ENCODE results near the gene TMEM204.

The TMEM204 gene

DNA sequence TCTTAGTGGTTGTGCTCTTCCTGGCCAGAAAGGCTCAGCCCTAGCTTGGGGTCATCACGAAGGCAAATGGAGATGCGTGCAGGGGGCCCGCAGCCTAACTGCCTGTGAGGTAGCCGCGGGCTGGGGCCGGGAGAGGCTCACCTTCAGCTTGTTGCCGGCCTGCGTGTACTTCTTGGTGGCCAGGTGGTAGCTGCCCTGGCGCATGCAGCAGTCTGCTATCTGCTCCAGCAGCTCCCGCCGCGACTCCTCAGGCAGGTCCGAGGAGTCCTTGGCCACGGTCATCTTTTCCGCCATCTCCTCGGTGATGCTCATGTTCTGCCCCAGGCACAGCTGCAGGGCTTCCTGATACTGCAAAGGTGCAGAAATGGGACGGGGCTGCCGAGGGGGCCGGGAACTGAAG, 13.0 kb upstream of the TMEM204 start:
- no peak for DNase-seq (ENCODE audit: low read depth in 2 of 2)

DNA sequence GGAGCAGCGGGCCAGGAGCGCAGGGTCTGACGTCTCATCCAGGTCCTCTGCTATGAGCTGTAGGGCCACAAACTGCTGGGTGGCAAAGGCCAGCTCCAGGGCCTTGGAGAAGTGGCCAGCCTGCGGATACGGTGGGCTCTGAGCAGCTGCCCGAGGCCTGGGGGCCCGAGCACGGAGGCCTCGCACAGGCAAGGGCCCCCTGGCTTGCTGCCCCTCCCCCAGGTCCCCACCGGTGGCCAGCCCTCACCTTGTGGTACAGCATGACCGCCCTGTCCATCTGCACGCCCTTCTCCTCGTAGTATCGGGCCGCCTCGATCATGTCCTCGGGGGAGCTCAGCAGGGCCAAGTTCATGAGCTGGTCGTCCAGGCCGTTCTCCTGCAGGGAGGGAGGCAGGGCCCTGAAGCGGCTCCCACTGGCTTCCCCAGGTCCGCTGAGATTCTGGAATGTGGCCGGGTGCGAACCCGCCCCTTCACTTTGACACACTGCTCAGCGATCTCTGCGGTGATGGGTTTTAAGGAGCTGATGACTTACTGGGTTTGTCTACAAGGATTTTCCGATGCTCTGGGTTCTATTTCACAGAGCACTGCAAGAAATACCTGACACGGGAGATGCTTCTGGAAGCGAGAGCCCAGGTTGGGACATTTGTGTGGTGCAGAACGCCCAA, 9.8 kb upstream of the TMEM204 start:
- DNase-seq (ENCODE audit: low read depth in 2 of 2) = no peak

DNA sequence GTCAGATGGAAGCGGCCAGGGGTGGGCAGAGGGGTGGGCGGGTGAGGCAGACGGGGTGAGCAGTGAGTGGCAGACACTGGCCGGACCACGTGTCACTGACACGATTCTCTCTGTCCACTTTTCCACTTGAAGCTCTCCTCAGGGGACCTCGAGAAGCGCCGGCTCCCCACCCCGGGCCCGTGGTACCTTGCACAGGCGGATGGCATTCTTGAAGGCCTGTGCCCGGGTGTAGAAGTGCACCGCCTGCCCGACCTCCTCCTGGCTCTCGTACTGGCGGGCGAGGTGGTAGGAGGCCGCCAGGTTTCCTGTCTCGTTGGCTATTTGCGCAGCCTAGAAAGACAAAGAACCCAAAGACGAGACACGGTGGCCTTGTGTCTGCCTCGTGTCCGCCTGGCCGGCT, 9.1 kb upstream of the TMEM204 start:
- DNase-seq (ENCODE audit: low read depth in 2 of 2) = no peak

DNA sequence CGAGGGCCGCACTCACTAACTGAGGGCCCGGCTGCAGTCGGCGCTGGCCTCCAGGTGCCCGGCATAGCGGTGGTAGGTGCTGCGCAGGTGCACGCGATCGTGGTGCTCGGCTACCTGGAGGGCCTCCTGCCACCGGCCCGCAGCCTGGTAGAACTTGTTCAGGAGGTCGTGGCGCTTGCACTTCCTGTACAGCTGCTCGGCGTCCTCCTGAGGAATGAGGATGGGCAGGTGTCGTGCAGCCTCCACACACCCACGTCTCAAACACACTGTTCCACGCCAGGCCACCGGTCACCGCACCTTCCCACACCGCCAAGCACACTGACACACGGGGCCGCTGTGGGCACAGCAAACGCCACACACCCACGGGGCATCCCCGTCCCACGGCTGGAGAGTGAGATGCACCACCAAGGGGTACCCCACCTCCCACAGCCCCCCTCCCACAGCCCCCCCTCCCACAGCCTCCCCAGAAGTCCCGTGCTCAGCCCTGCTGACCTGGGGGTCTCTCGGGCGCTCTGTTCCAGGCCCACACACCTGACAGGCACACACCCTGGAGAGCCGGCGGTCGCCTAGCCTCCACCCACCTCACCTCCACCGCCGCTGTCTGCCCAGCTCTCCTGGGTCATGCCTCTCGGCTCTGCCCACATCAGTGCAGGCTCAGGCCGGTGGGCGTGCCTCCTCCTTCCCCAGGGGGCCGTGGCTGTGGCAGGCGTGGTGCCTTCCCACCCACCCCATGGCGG, 7.4 kb upstream of the TMEM204 start:
- DNase-seq (ENCODE audit: low read depth in 2 of 2) = no peak

DNA sequence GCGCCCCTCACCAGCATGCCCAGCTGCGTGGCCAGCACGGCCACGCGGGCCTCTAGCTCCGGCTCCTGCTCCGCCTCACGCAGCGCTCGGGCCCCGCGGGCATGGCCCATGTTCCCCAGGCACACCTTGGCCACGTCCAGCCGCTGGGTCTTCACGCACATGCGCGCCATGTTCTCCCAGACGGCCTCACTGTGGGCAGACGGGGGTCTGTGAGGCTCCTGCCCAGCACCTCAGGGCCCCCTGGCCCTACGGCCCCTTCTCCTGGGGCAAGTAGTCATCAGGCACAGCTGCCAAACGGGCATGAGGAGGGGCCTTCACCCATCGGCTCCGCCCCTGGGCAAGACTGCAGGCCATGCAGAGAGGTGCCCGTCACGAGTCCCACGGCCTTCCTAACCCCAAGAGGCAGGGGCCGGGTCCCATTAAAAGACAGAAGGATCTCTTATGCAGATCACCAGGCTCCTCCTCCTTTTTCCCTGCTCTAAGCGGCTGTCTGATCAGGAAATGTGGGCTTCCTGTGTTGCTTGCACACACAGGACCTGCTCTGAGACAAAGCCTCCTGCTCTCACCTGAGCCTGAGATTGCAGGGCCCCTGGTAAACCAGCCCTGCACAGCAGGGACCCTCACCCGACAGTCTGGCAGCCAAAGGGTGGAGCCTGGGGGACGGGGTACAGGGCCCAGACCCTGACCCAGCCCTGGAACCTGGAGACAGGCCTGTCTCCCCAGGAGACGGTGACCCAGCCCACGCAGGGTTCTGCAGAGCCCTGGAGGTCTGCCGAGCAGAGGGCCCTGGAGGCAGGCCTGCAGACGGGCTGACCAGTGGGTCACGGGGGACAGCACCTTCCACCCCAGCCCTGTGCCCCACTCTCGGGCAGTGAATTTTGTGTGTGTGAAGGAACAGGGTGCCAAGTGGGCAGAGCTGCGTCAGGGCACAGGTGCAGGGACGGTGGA, 6.6 kb upstream of the TMEM204 start:
- DNase-seq (ENCODE audit: low read depth in 2 of 2) = no peak

GRCh38 chr16:1527836-1528811, 5.3 kb upstream of the TMEM204 start:
- no peak for DNase-seq (ENCODE audit: low read depth in 2 of 2)

DNA sequence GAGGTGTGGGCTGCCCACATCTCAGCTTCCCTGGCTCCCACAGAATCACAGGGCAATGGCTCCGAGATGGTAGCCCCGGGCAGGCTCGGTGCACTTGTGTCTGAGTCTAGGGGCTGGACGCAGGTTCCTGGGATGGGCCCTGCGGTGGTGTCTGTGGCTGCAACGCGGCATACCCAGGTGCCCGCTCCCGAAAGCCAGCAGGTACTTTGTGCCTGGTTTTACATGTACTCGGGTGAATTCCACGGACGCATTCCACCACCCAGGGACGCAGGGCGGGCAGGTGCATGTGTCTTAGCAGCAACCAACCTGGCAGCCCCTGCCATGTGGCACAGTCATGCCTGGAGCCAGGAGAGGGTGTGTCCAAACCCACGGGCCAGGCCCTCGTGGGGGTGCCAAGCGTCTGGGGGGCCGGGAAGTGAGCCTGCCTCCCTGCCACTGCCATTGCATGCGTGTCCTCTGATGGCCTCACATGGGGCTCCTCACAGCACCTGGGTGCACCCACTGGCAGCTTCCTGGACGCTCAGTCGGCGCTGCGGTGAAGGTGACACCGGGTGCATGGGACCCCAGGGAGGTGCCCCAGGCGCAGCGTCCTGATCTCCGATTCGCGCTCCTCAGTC, 4.4 kb upstream of the TMEM204 start:
- no peak for DNase-seq (ENCODE audit: low read depth in 2 of 2)

DNA sequence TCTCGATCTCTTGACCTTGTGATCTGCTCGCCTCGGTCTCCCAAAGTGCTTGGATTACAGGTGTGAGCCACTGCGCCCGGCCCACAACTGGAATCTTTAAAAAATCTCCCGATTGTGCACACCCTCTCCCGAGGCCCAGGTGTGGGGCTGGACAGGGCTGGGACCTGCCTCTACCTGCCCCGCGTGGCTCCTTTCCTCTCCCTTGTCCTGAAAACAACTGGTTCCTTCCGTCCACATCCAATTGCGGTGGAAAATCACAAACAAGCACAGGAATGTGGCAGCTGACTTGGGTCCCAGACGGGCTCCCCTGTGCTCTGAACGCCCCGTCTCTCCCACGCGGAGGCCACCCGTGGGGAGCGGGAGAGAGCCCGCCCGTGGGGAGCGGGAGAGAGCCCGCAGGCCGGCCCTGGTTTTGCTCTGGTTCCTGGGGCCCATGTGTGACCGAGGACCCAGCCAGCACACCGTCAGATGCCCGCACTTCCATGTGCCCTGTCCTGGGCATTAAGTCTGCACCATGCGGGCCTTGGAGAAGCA, 3.0 kb upstream of the TMEM204 start:
- DNase-seq (ENCODE audit: low read depth in 2 of 2) = no peak

GRCh38 chr16:1530883-1531637, 2.4 kb upstream of the TMEM204 start:
- no peak for DNase-seq (ENCODE audit: low read depth in 2 of 2)

GRCh38 chr16:1531638-1531910, 1.9 kb upstream of the TMEM204 start:
- no peak for DNase-seq (ENCODE audit: low read depth in 2 of 2)

- DNase-seq (ENCODE audit: low read depth in 2 of 2) = no peak
Measured at GRCh38 chr16:1532081-1532760, 1.2 kb upstream of the TMEM204 start.

- DNase-seq (ENCODE audit: low read depth in 2 of 2) = no peak
Measured at GRCh38 chr16:1532771-1533170, 695 bp upstream of the TMEM204 start.

DNA sequence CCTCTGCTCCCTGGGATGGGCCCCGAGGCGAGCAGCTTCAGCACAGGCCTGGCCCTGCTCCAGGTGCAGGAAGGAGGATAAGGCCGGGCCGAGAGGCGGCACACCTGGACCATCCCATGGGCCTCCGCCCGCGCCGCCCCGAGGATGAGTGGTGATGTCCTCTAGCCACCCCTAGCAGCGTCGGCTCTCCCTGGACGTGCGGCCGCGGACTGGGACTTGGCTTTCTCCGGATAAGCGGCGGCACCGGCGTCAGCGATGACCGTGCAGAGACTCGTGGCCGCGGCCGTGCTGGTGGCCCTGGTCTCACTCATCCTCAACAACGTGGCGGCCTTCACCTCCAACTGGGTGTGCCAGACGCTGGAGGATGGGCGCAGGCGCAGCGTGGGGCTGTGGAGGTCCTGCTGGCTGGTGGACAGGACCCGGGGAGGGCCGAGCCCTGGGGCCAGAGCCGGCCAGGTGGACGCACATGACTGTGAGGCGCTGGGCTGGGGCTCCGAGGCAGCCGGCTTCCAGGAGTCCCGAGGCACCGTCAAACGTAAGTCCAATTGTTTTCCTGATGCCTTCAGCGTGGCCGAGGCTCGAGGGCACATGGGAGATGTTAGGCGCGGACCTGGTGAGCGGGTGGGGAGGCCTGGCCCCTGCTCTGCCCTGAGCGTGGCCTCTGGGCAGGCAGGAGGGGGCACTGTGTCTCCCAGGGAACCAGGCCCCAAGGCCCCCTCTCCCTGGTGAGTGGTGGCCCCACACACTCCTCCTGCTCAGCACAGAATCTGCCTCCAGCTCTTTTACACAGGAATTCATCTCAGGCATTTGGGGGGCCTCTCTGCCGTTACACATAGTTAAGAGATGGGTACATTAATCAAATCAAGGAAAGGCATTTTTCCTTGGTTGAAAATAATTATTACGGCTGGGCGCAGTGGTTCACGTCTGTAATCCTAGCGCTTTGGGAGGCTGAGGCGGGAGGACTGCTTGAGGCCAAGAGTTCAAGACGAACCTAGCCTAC, 855 bp downstream of the TMEM204 start:
- DNase-seq (ENCODE audit: low read depth in 2 of 2) = no peak

- DNase-seq (ENCODE audit: low read depth in 2 of 2) = no peak
Measured at GRCh38 chr16:1535391-1536291, 2.2 kb downstream of the TMEM204 start.

- no peak for DNase-seq (ENCODE audit: low read depth in 2 of 2)
Measured at GRCh38 chr16:1536601-1537000, 3.1 kb downstream of the TMEM204 start.

DNA sequence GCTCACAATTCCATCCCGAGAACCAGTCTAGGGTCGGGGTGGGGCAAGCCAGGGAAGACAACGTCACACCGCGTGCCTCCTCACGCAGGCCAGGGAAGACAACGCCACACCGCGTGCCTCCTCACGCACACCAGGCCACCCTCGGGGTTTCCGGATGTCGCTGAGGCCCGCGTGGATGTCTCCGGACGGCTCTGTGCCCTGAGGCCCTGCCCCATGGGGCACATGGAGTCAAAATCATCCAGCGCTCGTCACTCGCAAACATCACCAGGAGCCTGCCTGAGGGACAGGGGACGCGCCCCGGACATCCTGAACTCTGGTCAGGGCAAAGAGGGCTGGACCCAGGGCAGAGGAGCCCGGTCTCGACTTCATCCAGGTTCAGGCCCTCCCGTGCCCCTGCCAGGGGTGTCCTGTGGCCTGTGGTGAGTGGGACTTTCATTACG, 3.7 kb downstream of the TMEM204 start:
- no peak for DNase-seq (ENCODE audit: low read depth in 2 of 2)

GRCh38 chr16:1537763-1538289, 4.4 kb downstream of the TMEM204 start:
- no peak for DNase-seq (ENCODE audit: low read depth in 2 of 2)

All from stimulated activated CD8-positive, alpha-beta memory T cell treated with anti-CD3 and anti-CD28 coated beads, Interleukin-2, amount 100 ng/mL, for 48 hours (primary cell).